H1 (cell line): ENCODE measurements around the gene BZW1. TPM values are rescaled to one million over a fixed set of nuclear protein-coding genes. Genes with fewer than 3 reads are reported as not detected.

Experiments
- CHD2 ChIP-seq: IDR thresholded peaks from 2 replicates; pipeline ENCODE4 v1.6.1; 2012; ENCODE audit warnings: low read length, improper control_type of control experiment
- CREB1 ChIP-seq: IDR thresholded peaks from 2 replicates; pipeline ENCODE4 v1.6.1; 2012; ENCODE audit warnings: inconsistent platforms
- polyA plus RNA-seq, 7 experiments: library from polyadenylated mRNA; depleted of rRNA in 3 of 7; stranded (reverse) in 5 of 7; unstranded in 2 of 7; fragments of >200 nt in 5 of 7; fragments of 200-250 nt in 2 of 7; gene quantifications; 1 replicate in 5 of 7; 2 replicates in 1 of 7; 4 replicates in 1 of 7; pipeline versions ENCODE4 v1.2.1 to v1.2.3, GENCODE V29; 2011 to 2013; ENCODE audit warnings: missing spikeins in 2 of 7, mixed read lengths in 2 of 7
- total RNA-seq: library from RNA; stranded (reverse); fragmentation: NEBNext Ultra II Directional; extraction: Animal tissue kit (Norgen Biotek cat#: 25700); gene quantifications from 2 replicates; pipeline ENCODE4 v1.2.1, GENCODE V29; 2021

Gene BZW1
- total and polyA plus RNA-seq, 2 of the 8 experiments (the other 6 are each of a cell fraction or from before 2014, with no cell fraction given) = 152 to 335 TPM

- TF ChIP-seq CREB1 (no peak), CHD2 (no peak)
- TF ChIP-seq, all 59 proteins: peak for 0
Observed at GRCh38 chr2:200781616-200782015, 30.1 kb upstream of the BZW1 start (continued).
